HepG2 (cell line): ENCODE measurements around the gene L3MBTL4. TPM values are rescaled to one million over a fixed set of nuclear protein-coding genes. Genes with fewer than 3 reads are reported as not detected.

ENCODE experiments used
- ATAC-seq: fragments of 200-7000 bp; cut with Tn5 transposase; 3 replicates; pipeline ENCODE4 v1.9.1; 2020; ENCODE audit warnings: mild to moderate bottlenecking, moderate library complexity
- BruUV-seq: library from RNA; stranded (reverse); fragments of 400-500 nt; replicated peaks from 2 replicates; lab custom pipeline; 2021; lab: Mats Ljungman, UMichigan
- CTCF ChIA-PET: fragments of 300-600 bp; formaldehyde crosslinking; extraction: SDS; loops from one replicate; lab custom pipeline; 2021; ENCODE audit warnings: low total read pairs, inconsistent platforms, low intra/inter-chr PET ratio; lab: Yijun Ruan, JAX
- POLR2A ChIA-PET: fragments of 350-600 bp; sonication (Branson Sonifier 250); formaldehyde crosslinking; loops from one replicate; lab custom pipeline; 2020; ENCODE audit warnings: antibody characterized with exemption, inconsistent platforms; lab: Yijun Ruan, JAX
- DNase-seq: peaks from one replicate; pipeline ENCODE4 v3.0.0-alpha.2; 2015; ENCODE audit warnings: low spot score
- FAIRE-seq: peaks from 3 replicates; lab custom pipeline; 2011; peaks lifted over from hg19 to GRCh38; lab: Jason Lieb, UNC
- H2AFZ ChIP-seq: one replicate; pipeline ENCODE4 v1.6.1; 2011; ENCODE audit warnings: low read length, inconsistent platforms
- H3K27ac ChIP-seq: fragments of 300-600 bp; 3 replicates; pipeline ENCODE4 v1.8.0; 2011; ENCODE audit warnings: mixed run types, mild to moderate bottlenecking, mixed read lengths, low read length, inconsistent platforms; ENCODE audit not compliant: insufficient read depth; ENCODE audit errors: extremely low read length
- H3K27me3 ChIP-seq, 2 experiments: fragments of 200-600 bp in 1 of 2; 2 replicates in 1 of 2; 3 replicates in 1 of 2; pipeline versions ENCODE4 v1.6.0 to v1.8.0; 2011; ENCODE audit warnings: low read length in 2 of 2, mild to moderate bottlenecking in 2 of 2, moderate library complexity in 2 of 2, inconsistent platforms in 1 of 2; ENCODE audit not compliant: insufficient read depth in 2 of 2, control insufficient read depth in 1 of 2
- H3K36me3 ChIP-seq, 2 experiments: fragments of 200-600 bp in 1 of 2; replicated peaks in 1 of 2; 2 replicates in 1 of 2; 3 replicates in 1 of 2; pipeline versions ENCODE4 v1.5.1 to v1.8.0; 2011; ENCODE audit warnings: low read length in 2 of 2, inconsistent platforms in 1 of 2; ENCODE audit not compliant: insufficient read depth in 2 of 2, control insufficient read depth in 1 of 2
- H3K4me1 ChIP-seq: 2 replicates; pipeline ENCODE4 v1.5.1; 2012; ENCODE audit warnings: low read length, inconsistent platforms; ENCODE audit not compliant: insufficient read depth
- H3K4me2 ChIP-seq: 2 replicates; pipeline ENCODE4 v1.6.0; 2011; ENCODE audit warnings: low read depth, low read length, inconsistent platforms
- H3K4me3 ChIP-seq, 3 experiments: fragments of 200-600 bp in 1 of 3; sonication (generic), shearing (Covaris generic) in 1 of 3; replicated peaks in 1 of 3; 2 replicates each; pipeline ENCODE4 v1.5.1; 2011 to 2016; ENCODE audit warnings: low read length in 3 of 3, inconsistent platforms in 2 of 3, low read depth in 2 of 3, mild to moderate bottlenecking in 2 of 3, control low read depth in 1 of 3, mixed read lengths in 1 of 3; ENCODE audit not compliant: insufficient read depth in 1 of 3
- H3K79me2 ChIP-seq: one replicate; pipeline ENCODE4 v1.6.1; 2011; ENCODE audit warnings: low read length, inconsistent platforms; ENCODE audit not compliant: insufficient read depth
- H3K9ac ChIP-seq: 2 replicates; pipeline ENCODE4 v1.6.0; 2011; ENCODE audit warnings: mild to moderate bottlenecking, low read depth, low read length, inconsistent platforms; ENCODE audit not compliant: insufficient read depth
- H3K9me3 ChIP-seq: 2 replicates; pipeline ENCODE4 v1.5.1; 2012; ENCODE audit warnings: mild to moderate bottlenecking, low read length
- H4K20me1 ChIP-seq: 2 replicates; pipeline ENCODE4 v1.6.0; 2011; ENCODE audit warnings: inconsistent platforms, mild to moderate bottlenecking, low read length, moderate library complexity; ENCODE audit not compliant: insufficient read depth
- ATAD3A ChIP-seq: sonication (generic); formaldehyde crosslinking; IDR thresholded peaks from 2 replicates; pipeline ENCODE4 v1.4.0; 2020; ENCODE audit warnings: missing genetic modification reagents
- ESRRA ChIP-seq: sonication (generic); formaldehyde crosslinking; IDR thresholded peaks from 2 replicates; pipeline ENCODE4 v1.5.1; 2020; ENCODE audit warnings: mild to moderate bottlenecking, low read depth, missing genetic modification reagents
- HMGA1 ChIP-seq: sonication (generic); formaldehyde crosslinking; conservative IDR thresholded peaks from 2 replicates; pipeline ENCODE4 v1.4.0; 2020; ENCODE audit warnings: missing genetic modification reagents
- MBNL3 ChIP-seq: fragments of 250-450 bp; sonication (Bioruptor Pico); conservative IDR thresholded peaks from 2 replicates; pipeline ENCODE4 v1.8.0; 2022; ENCODE audit warnings: mild to moderate bottlenecking, inconsistent platforms
- PHF8 ChIP-seq: sonication (generic); formaldehyde crosslinking; IDR thresholded peaks from 2 replicates; pipeline ENCODE4 v1.5.0; 2020; ENCODE audit warnings: missing genetic modification reagents
- RARG ChIP-seq: sonication (generic); formaldehyde crosslinking; IDR thresholded peaks from 2 replicates; pipeline ENCODE4 v1.4.0; 2020; ENCODE audit warnings: low read depth, mild to moderate bottlenecking, missing genetic modification reagents
- SRSF1 ChIP-seq: fragments of 200-400 bp; formaldehyde crosslinking; optimal IDR thresholded peaks from 2 replicates; pipeline ENCODE3; 2017; ENCODE audit warnings: mild to moderate bottlenecking, low read depth, low read length, moderate library complexity
- XRCC5 ChIP-seq: fragments of 200-400 bp; formaldehyde crosslinking; optimal IDR thresholded peaks from 2 replicates; pipeline ENCODE3; 2017; ENCODE audit warnings: mild to moderate bottlenecking, low read length
- ZNF431 ChIP-seq: sonication (generic); formaldehyde crosslinking; IDR thresholded peaks from 2 replicates; pipeline ENCODE4 v1.9.0; 2022; ENCODE audit warnings: missing genetic modification reagents, low read depth, mild to moderate bottlenecking, borderline replicate concordance
- ZNF773 ChIP-seq: sonication (generic); formaldehyde crosslinking; IDR thresholded peaks from 2 replicates; pipeline ENCODE4 v1.4.0; 2020; ENCODE audit warnings: missing genetic modification reagents, borderline replicate concordance
- ZNF776 ChIP-seq: sonication (generic); formaldehyde crosslinking; IDR thresholded peaks from 2 replicates; pipeline ENCODE4 v1.4.0; 2020; ENCODE audit warnings: mild to moderate bottlenecking, missing genetic modification reagents
- WGBS: methylation state at CpG from one replicate; pipeline ENCODE4 v1.1.6; 2017; ENCODE audit warnings: low lambda C conversion rate; 5-methylcytosine and 5-hydroxymethylcytosine counted together
- in situ Hi-C: cut with HindIII; loops from 2 replicates; pipeline ENCODE4 v1.10.0; 2017; ENCODE audit warnings: low pct_unique_long_range_greater_than_20kb; ENCODE audit not compliant: extremely low pct_ligation_motif_present
- intact Hi-C: fragments of 100-400 bp; cut with micrococcal nuclease; formaldehyde crosslinking; loops from one replicate; pipeline ENCODE4 v1.10.0; 2022; ENCODE audit not compliant: unreplicated experiment
- polyA plus RNA-seq, 8 experiments: library from polyadenylated mRNA; depleted of rRNA in 3 of 8; stranded (reverse) in 7 of 8; unstranded in 1 of 8; fragments of >200 nt; fragmentation: Illumina TruSeq in 4 of 8; extraction: Trizol in 4 of 8; gene quantifications; 2 replicates each; pipeline versions ENCODE4 v1.2.1 to v1.2.3, GENCODE V29; 2011 to 2016; ENCODE audit warnings: low read depth in 4 of 8, missing spikeins in 1 of 8, mixed read lengths in 1 of 8; ENCODE audit not compliant: insufficient read depth in 1 of 8
- total RNA-seq, 5 experiments: library from RNA; depleted of rRNA; stranded (reverse); fragments of >200 nt; fragmentation: Illumina TruSeq; extraction: Trizol; gene quantifications; 2 replicates each; pipeline ENCODE4 v1.2.3, GENCODE V29; 2016; ENCODE audit warnings: low read depth in 1 of 5
- TF ChIP-seq, protein P1 (sequence below): sonication (generic); formaldehyde crosslinking; conservative IDR thresholded peaks from 2 replicates; pipeline ENCODE4 v1.4.0; 2020; ENCODE audit warnings: missing genetic modification reagents
- TF ChIP-seq, protein P2 (sequence below): sonication (generic); formaldehyde crosslinking; IDR thresholded peaks from 2 replicates; pipeline ENCODE4 v1.4.0; 2020; ENCODE audit warnings: mild to moderate bottlenecking, missing genetic modification reagents

Gene L3MBTL4
- total and polyA plus RNA-seq, 2 of the 13 experiments (the other 11 are each of a cell fraction or from before 2014, with no cell fraction given), result 10.8 to 13.3 TPM

DNA sequence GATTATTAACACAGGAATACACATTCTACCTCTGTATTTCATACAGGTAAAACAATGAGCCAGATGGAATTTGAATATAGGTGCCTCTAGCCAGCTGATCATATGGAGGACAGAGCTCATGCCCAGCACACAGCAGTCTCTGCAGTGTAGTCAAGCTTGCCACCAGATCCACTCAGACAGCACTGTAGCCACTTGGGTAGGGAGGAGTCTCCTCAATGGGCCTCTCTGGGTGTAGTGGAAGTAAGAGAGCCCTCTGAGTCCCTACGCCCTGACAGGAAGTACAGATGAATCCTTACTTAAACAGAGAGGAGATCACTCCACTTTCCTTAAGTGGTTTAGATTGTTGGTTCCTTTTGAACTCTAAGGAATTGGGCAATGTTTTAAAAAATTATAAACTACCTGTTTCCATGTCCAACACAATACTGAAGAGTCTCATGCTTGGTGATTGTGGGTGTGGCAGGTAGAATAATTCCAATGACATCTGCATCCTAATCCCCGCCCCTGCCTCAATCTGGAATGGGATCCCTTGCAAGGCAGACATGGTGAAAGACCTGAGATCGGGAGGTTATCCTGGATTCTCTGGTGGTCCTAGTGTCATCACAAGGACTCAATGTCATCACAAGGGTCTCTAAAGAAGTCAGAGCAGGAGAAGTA, 496.4 kb downstream of the L3MBTL4 start (continued):
- no peak for TF ChIP-seq ZNF431 (CRISPR knock-in tag)

DNA sequence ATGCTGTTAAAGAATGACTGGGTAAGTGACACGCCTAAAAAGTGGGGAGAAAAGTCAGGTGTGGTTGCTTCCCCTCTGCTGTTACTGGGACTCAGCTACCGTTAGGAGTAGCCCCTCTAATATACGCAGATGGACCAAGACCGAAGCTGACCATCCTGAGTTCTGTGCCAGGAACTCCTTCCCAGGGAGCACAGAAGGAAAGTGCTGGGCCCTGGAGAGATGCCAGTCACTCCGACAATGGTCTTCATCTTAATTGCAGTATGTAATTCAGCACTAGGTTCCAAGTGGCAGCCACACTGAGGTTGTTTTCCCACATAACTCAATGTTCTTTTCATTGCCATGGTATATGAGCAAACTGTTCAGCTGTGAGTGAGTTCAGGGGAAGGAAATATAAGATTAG, 499.8 kb downstream of the L3MBTL4 start:
- H2AFZ ChIP-seq, result no peak overlapping the region
- no peaks in the 10 kb centered on the region for H3K36me3 ChIP-seq
- H3K79me2 ChIP-seq, result no peaks in the 10 kb centered on the region
- H3K4me3 ChIP-seq, result no peak overlapping the region
- DNase-seq (no peak), FAIRE-seq (no peak), ATAC-seq (no peak)
- in situ Hi-C loops (no loop called here), intact Hi-C loops (no loop called here)
- H3K9ac ChIP-seq, result no peak overlapping the region
- 40% methylated on average over 5 of the region's 5 CpGs for WGBS
- H4K20me1 ChIP-seq, result no peaks in the 10 kb centered on the region
- ChIA-PET POLR2A (no interaction called here), CTCF (no interaction called here)
- TF ChIP-seq PHF8, result no peak
- no peak for TF ChIP-seq ATAD3A (CRISPR knock-in tag)
- no peak for TF ChIP-seq MBNL3
- no peak for TF ChIP-seq RARG (CRISPR knock-in tag)
- no peak for TF ChIP-seq ZNF776 (CRISPR knock-in tag)
- no peaks in the 10 kb centered on the region for H3K9me3 ChIP-seq
- peaks cover 1 to 33% of the 10 kb centered on the region in 2 experiments; a peak in 4 of 5 replicates for H3K27me3 ChIP-seq
- H3K4me1 ChIP-seq, result no peaks in the 10 kb centered on the region
- BruUV-seq, result no TSS peak
- no peak overlapping the region for H3K4me2 ChIP-seq
- H3K27ac ChIP-seq, result no peak overlapping the region

DNA sequence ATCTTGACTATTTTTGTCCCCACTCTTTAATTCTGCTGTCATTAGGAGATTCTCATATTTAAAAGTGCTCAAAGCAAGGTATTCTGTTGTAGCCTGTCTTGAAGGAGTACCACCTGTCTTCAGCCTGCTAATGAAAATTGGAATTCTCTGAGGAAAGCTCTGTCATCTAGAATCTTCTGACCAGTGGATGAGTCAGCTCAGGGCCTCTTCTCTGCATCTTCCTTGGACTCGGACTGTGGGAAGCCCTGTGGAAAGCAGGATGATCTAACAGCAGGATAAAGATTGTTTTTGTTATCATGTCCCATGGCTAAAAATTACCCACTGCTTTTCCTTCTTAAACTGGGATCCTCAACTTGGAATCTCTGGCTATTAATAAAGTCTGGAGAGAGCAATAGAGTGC, 500.7 kb downstream of the L3MBTL4 start:
- FAIRE-seq, result no peak
- no peaks in the 10 kb centered on the region for H3K4me1 ChIP-seq
- in situ Hi-C loops, result no loop called here
- H3K4me3 ChIP-seq, result no peak overlapping the region
- no peak overlapping the region for H3K9ac ChIP-seq
- CTCF ChIA-PET, result no interaction called here
- DNase-seq, result no peak
- H3K9me3 ChIP-seq, result no peaks in the 10 kb centered on the region
- H4K20me1 ChIP-seq, result no peaks in the 10 kb centered on the region
- WGBS, result 0% methylated on average over 1 of the region's 1 CpG
- no peak overlapping the region for H3K4me2 ChIP-seq
- H2AFZ ChIP-seq, result no peak overlapping the region
- intact Hi-C loops, result no loop called here
- H3K79me2 ChIP-seq, result no peaks in the 10 kb centered on the region
- no peak for ATAC-seq
- POLR2A ChIA-PET, result no interaction called here
- no peak overlapping the region for H3K27ac ChIP-seq
- H3K27me3 ChIP-seq, result peaks cover 1 to 33% of the 10 kb centered on the region in 2 experiments; a peak in 4 of 5 replicates
- H3K36me3 ChIP-seq, result no peaks in the 10 kb centered on the region
- BruUV-seq, result no TSS peak
- no peak for TF ChIP-seq XRCC5
- TF ChIP-seq, protein P1, sequence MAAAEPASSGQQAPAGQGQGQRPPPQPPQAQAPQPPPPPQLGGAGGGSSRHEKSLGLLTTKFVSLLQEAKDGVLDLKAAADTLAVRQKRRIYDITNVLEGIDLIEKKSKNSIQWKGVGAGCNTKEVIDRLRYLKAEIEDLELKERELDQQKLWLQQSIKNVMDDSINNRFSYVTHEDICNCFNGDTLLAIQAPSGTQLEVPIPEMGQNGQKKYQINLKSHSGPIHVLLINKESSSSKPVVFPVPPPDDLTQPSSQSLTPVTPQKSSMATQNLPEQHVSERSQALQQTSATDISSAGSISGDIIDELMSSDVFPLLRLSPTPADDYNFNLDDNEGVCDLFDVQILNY (CRISPR knock-in tag), result no peak
- TF ChIP-seq HMGA1 (CRISPR knock-in tag), result no peak
- TF ChIP-seq SRSF1, result no peak
- no peak for TF ChIP-seq ESRRA (CRISPR knock-in tag)
- no peak for TF ChIP-seq ZNF773 (CRISPR knock-in tag)
- TF ChIP-seq, protein P2, sequence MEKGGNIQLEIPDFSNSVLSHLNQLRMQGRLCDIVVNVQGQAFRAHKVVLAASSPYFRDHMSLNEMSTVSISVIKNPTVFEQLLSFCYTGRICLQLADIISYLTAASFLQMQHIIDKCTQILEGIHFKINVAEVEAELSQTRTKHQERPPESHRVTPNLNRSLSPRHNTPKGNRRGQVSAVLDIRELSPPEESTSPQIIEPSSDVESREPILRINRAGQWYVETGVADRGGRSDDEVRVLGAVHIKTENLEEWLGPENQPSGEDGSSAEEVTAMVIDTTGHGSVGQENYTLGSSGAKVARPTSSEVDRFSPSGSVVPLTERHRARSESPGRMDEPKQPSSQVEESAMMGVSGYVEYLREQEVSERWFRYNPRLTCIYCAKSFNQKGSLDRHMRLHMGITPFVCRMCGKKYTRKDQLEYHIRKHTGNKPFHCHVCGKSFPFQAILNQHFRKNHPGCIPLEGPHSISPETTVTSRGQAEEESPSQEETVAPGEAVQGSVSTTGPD, result no peak
